ENCODE measurements around the gene IRS1.

Gene IRS1

DNA sequence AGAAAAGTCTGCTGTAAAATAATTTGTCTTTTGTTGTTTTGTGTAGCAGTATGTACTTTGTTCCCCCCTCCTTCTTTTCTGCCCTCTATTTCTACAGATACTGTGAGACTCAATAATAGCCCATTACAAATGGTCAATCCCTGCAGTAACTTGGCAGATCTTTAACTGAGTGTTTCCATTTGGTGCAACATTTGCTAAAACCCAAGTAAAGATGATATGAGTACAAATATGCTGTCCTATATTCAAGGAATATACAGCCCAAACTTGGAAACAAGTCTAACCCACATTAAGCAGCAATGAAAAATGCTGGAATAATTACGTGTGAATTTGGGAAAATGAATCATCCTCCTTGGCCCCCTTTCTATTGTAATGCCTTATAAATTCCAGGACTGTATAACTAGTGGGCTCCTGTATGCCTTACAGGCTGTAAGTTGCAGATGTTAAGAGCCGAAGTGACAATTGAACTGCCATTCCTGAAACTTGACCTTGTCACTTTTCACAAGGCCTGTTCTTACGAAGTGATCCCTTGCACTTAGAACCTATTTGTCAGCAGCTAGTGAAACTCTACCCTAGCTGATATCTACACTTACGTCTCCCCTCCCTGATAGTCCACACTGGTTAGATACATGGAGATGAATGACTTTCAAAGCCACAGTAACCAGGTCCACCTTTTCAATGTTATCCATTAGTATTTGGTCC is 104.9 kb downstream of the IRS1 start:
- no peak for TF ChIP-seq GATA3 (IDR thresholded peaks at IDR 0.05; ENCODE audit: low read depth, low read length)
- no peak for TF ChIP-seq GATA2 (IDR thresholded peaks at IDR 0.05; ENCODE audit: low read depth, low read length)

DNA sequence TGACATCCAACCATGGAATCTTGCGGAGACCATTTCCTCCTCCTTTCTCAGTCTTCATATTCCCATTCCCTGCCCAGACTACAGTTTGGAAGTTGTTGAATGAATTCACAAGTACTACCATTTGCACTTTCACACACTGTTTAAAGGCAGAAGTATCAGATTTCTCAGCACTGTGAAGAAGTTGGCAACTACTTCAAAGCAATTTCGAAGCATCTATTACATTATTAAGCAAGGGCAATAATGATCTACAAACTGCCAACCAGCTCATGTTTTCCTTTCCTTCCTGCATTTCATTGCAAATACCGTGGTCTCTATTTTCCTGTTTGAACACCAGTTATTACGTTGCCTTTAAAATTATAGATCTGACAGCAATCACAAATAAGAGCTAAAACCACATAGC is 105.5 kb downstream of the IRS1 start:
- TF ChIP-seq GATA3 (IDR thresholded peaks at IDR 0.05; ENCODE audit: low read depth, low read length) (no peak), GATA2 (IDR thresholded peaks at IDR 0.05; ENCODE audit: low read depth, low read length) (no peak)

DNA sequence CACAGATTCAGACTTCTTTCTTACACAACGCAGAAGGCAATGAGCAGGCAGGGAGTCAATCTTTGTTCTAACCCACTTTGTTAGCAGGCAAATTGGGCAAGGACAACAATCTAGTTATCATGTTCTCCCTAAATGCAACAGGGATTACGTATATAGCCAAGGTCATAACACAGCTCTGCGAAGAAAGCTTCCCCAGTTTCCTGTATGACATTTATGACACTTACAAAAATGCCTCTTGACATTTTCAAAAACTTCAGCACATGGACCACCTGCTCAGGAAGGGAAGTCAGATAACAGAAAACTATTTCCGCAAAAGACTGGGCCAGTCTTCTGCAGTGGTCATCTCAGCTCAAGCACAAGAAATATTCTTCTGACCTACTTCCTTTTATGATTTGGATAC is 106.1 kb downstream of the IRS1 start:
- TF ChIP-seq GATA2 (IDR thresholded peaks at IDR 0.05; ENCODE audit: low read depth, low read length) = no peak
- no peak for TF ChIP-seq GATA3 (IDR thresholded peaks at IDR 0.05; ENCODE audit: low read depth, low read length)

DNA sequence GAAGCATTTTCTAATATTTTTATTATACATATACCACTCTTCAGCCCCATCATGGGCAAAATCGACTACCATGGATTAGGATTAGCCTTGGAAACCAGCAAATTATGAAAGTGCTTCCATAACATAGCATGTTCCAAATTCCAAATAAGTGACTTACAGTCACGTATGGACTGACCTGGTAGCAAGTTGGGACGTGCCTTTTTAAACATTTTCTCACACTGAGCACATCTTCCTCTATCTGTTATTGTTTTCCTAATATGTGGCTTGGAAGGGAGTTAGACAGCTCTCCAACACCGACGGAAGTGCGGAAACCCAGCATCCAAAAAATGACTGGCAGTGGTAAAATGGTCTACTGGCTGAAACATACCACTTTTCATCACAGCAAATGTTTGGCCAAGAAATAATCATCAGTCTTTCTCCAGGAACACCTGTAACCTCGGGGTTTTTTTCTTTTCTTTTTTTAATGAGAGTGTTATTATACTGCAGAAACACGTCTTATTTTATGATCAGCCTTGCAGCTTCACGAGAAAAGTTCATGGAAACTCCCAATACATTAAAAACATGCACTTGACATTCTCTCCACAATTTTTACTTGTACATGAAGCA is 107.0 kb downstream of the IRS1 start:
- TF ChIP-seq GATA3 (IDR thresholded peaks at IDR 0.05; ENCODE audit: low read depth, low read length) (no peak), GATA2 (IDR thresholded peaks at IDR 0.05; ENCODE audit: low read depth, low read length) (no peak)

DNA sequence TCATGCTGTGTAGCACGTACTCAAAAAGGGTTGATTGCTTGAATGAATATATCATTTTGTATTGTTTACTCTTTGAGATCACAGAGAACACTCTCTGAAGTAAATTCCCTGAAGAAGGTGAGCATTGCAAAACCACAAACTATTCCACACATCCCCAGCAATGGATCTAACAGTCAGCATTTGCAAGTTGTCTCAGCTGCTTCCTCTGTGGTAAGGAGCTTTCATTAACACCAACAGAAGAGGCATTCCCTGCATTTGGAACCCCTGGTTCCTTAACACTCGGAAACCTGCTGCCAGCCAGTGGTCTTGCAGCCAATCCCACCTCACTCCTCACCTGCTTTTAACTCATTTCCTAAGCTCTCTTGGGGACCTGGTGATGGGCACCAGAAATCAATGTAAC is 108.4 kb downstream of the IRS1 start:
- no peak for TF ChIP-seq GATA3 (IDR thresholded peaks at IDR 0.05; ENCODE audit: low read depth, low read length)
- no peak for TF ChIP-seq GATA2 (IDR thresholded peaks at IDR 0.05; ENCODE audit: low read depth, low read length)

GRCh38 chr2:226690461-226691024 is 109.1 kb downstream of the IRS1 start:
- TF ChIP-seq GATA3 (IDR thresholded peaks at IDR 0.05; ENCODE audit: low read depth, low read length) (no peak), GATA2 (IDR thresholded peaks at IDR 0.05; ENCODE audit: low read depth, low read length) (no peak)

GRCh38 chr2:226687641-226688253 is 111.9 kb downstream of the IRS1 start:
- TF ChIP-seq GATA3 (IDR thresholded peaks at IDR 0.05; ENCODE audit: low read depth, low read length) = no peak
- TF ChIP-seq GATA2 (IDR thresholded peaks at IDR 0.05; ENCODE audit: low read depth, low read length) = no peak

- TF ChIP-seq GATA3 (IDR thresholded peaks at IDR 0.05; ENCODE audit: low read depth, low read length) = no peak
- no peak for TF ChIP-seq GATA2 (IDR thresholded peaks at IDR 0.05; ENCODE audit: low read depth, low read length)
Observed at GRCh38 chr2:226684563-226684959, 115.1 kb downstream of the IRS1 start.

- TF ChIP-seq GATA2 (IDR thresholded peaks at IDR 0.05; ENCODE audit: low read depth, low read length) (no peak), GATA3 (IDR thresholded peaks at IDR 0.05; ENCODE audit: low read depth, low read length) (no peak)
Observed at GRCh38 chr2:226683944-226684562, 115.6 kb downstream of the IRS1 start.

DNA sequence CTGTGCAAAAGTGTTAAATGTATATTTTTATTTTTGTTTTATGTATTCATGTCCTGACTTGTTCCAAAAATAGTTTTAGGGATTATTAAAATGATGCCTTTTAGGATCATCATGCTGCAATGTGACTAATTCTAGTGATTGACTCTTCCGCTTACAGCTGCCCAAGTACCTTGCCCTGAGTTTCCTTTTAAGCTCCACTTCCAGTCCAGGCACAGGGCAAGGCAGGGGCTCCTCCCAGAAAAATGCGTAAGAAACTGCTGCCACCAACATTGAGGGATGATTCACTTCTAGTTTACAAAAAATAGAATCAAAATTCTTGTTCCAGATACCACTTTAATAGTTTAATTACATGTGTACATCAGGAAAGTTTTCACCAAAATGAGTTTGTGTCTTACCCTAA is 116.4 kb downstream of the IRS1 start:
- TF ChIP-seq GATA3 (IDR thresholded peaks at IDR 0.05; ENCODE audit: low read depth, low read length) = no peak
- TF ChIP-seq GATA2 (IDR thresholded peaks at IDR 0.05; ENCODE audit: low read depth, low read length) = no peak
